Nephron (organoid): Measurements from ENCODE around the gene MAPK8.
A peak's percentile ranks its signal among the peaks of the same experiment; 100 is the strongest.

Experiments used
- H3K27ac Mint-ChIP-seq, 3 experiments: 2 replicates each; pipeline ENCODE4 v1.8.0; 2020; ENCODE audit warnings: mixed read lengths in 3 of 3, mild to moderate bottlenecking in 2 of 3, moderate library complexity in 1 of 3
- H3K27me3 Mint-ChIP-seq: 2 replicates; pipeline ENCODE4 v1.8.0; 2021; ENCODE audit warnings: low read depth, mild to moderate bottlenecking, moderate library complexity, mixed read lengths
- H3K36me3 Mint-ChIP-seq: 2 replicates; pipeline ENCODE4 v1.8.0; 2020; ENCODE audit warnings: low read depth, mixed read lengths
- H3K4me1 Mint-ChIP-seq: 2 replicates; pipeline ENCODE4 v1.8.0; 2020; ENCODE audit warnings: mixed read lengths
- H3K4me3 Mint-ChIP-seq, 3 experiments: 2 replicates each; pipeline ENCODE4 v1.8.0; 2020; ENCODE audit warnings: mild to moderate bottlenecking in 3 of 3, mixed read lengths in 3 of 3, moderate library complexity in 2 of 3
- H3K9me3 Mint-ChIP-seq: 2 replicates; pipeline ENCODE4 v1.8.0; 2020; ENCODE audit warnings: mixed read lengths
- CTCF ChIP-seq, 3 experiments: fragments of 200-600 bp; sonication (generic); IDR thresholded peaks; one replicate each; pipeline ENCODE4 v1.5.0; 2021; ENCODE audit warnings: antibody characterized with exemption in 3 of 3; ENCODE audit not compliant: unreplicated experiment in 3 of 3

Gene MAPK8

GRCh38 chr10:48378675-48379074 is 72.2 kb downstream of the MAPK8 start:
- no peak for TF ChIP-seq CTCF (IDR thresholded peaks at IDR 0.05; ENCODE audit: unreplicated experiment in 3 of 3)
- Mint-ChIP-seq H3K4me3 (no peak overlapping the region), H3K9me3 (peaks cover 46% of the 10 kb centered on the region), H3K27me3 (no peaks in the 10 kb centered on the region), H3K36me3 (peaks cover 54% of the 10 kb centered on the region), H3K4me1 (peaks cover 6% of the 10 kb centered on the region), H3K27ac (peak overlapping the region in 1 of 3 experiments; percentile 95)

- H3K9me3 Mint-ChIP-seq, result peaks cover 22% of the 10 kb centered on the region
- no peak overlapping the region for H3K4me3 Mint-ChIP-seq
- no peak for TF ChIP-seq CTCF (IDR thresholded peaks at IDR 0.05; ENCODE audit: unreplicated experiment in 3 of 3)
- H3K27ac Mint-ChIP-seq, result no peak overlapping the region
- no peaks in the 10 kb centered on the region for H3K27me3 Mint-ChIP-seq
- H3K36me3 Mint-ChIP-seq, result peaks cover 32% of the 10 kb centered on the region
- H3K4me1 Mint-ChIP-seq, result peaks cover 21% of the 10 kb centered on the region
Measured at GRCh38 chr10:48381971-48382370, 75.5 kb downstream of the MAPK8 start.

DNA sequence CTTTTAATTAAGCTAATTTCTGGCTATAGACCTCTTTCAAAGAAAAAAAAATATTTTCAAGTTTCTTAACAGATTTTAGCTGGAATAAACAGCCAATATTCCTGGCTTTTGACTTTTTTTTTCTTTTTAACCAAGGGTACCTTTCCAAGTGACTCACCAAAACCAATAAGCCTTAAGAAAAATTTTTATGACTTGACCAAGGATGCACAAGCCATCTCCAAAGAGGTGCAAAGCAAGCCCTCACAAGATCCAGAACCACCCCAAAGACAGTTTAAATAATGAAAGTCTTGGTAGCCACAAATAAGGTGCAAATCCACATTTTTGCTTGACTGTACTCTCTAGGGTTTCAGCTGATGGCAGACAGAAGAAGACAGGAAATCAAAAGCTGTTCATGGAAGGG is 76.5 kb downstream of the MAPK8 start:
- peaks cover 29% of the 10 kb centered on the region for H3K36me3 Mint-ChIP-seq
- no peak overlapping the region for H3K4me3 Mint-ChIP-seq
- peaks cover 21% of the 10 kb centered on the region for H3K4me1 Mint-ChIP-seq
- peaks cover 20% of the 10 kb centered on the region for H3K9me3 Mint-ChIP-seq
- H3K27ac Mint-ChIP-seq, result no peak overlapping the region
- no peaks in the 10 kb centered on the region for H3K27me3 Mint-ChIP-seq
- TF ChIP-seq CTCF (IDR thresholded peaks at IDR 0.05; ENCODE audit: unreplicated experiment in 3 of 3), result no peak

GRCh38 chr10:48383393-48383792 is 76.9 kb downstream of the MAPK8 start:
- peaks cover 16% of the 10 kb centered on the region for H3K9me3 Mint-ChIP-seq
- H3K4me3 Mint-ChIP-seq, result no peak overlapping the region
- peaks cover 21% of the 10 kb centered on the region for H3K4me1 Mint-ChIP-seq
- no peak for TF ChIP-seq CTCF (IDR thresholded peaks at IDR 0.05; ENCODE audit: unreplicated experiment in 3 of 3)
- H3K27me3 Mint-ChIP-seq, result no peaks in the 10 kb centered on the region
- peaks cover 25% of the 10 kb centered on the region for H3K36me3 Mint-ChIP-seq
- H3K27ac Mint-ChIP-seq, result peak overlapping the region in 1 of 3 experiments; percentile 48

DNA sequence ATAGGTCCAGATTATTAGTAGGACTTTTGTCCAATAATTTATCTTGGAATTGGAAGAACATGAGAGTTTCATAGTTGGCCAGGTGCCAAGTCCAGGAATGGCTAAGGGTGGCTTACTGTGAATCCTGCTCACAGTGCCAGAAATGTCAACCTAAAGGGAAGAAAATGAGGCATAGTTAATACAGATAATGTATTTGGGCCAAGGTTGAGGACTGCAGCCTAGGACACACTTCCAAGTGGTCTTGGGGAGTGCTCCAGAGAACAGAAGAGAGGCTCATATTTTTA is 78.2 kb downstream of the MAPK8 start:
- H3K9me3 Mint-ChIP-seq, result peaks cover 6% of the 10 kb centered on the region
- H3K36me3 Mint-ChIP-seq, result peaks cover 15% of the 10 kb centered on the region
- TF ChIP-seq CTCF (IDR thresholded peaks at IDR 0.05; ENCODE audit: unreplicated experiment in 3 of 3), result no peak
- no peak overlapping the region for H3K4me3 Mint-ChIP-seq
- no peaks in the 10 kb centered on the region for H3K27me3 Mint-ChIP-seq
- H3K4me1 Mint-ChIP-seq, result peaks cover 24% of the 10 kb centered on the region
- peak overlapping the region; percentile 55 to 71 (median 63) for H3K27ac Mint-ChIP-seq

DNA sequence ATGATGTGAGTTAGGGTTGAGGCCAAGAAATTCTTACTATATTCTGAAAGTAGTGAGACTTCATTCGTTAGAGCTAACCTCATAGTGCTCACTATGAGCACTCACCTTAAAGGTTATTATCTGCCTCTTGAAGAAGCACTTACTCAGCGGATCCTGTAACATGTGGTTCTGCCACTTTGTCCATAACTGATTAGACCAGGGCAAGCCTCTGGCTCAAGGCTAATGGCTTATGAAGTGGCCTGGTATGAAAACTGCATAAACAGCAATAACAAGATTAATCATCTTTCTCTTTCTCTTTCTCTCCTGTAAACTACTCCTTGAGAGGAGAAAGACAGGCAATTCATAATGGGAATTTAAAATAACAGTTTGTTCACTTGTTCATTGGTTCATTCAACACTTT is 82.8 kb downstream of the MAPK8 start:
- Mint-ChIP-seq H3K4me1 (peaks cover 27% of the 10 kb centered on the region), H3K4me3 (no peak overlapping the region), H3K27ac (no peak overlapping the region), H3K27me3 (no peaks in the 10 kb centered on the region), H3K36me3 (no peaks in the 10 kb centered on the region), H3K9me3 (no peaks in the 10 kb centered on the region)
- TF ChIP-seq CTCF (IDR thresholded peaks at IDR 0.05; ENCODE audit: unreplicated experiment in 3 of 3), result no peak
